CD4-positive, alpha-beta T cell treated with Interleukin-2 at 100 ng/mL for 4 hours (primary cell): Measurements from ENCODE around the gene TRAM2.

Experiments
- DNase-seq: peaks from one replicate; pipeline ENCODE4 v3.0.0-alpha.2; 2020; ENCODE audit warnings: low spot score

The TRAM2 gene

DNA sequence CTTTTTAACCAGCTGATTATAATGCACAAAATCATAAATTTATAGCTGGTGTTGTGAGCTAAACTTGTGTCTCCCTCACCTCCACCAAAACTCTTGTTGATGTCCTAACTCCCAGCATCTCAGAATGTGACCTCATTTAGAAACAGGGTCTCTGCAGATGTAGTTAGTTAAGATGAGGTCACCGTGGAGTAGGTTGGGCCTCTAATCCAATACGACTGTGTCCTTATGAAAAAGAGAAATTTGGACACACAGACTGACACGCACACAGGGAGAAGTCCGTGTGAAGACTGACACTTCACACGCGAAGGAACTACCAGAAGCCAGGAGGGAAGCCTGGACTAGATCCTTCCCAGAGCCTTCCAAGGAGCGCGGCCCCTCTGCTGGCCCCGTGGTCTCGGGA, 46.5 kb downstream of the TRAM2 start:
- no peak for DNase-seq

DNA sequence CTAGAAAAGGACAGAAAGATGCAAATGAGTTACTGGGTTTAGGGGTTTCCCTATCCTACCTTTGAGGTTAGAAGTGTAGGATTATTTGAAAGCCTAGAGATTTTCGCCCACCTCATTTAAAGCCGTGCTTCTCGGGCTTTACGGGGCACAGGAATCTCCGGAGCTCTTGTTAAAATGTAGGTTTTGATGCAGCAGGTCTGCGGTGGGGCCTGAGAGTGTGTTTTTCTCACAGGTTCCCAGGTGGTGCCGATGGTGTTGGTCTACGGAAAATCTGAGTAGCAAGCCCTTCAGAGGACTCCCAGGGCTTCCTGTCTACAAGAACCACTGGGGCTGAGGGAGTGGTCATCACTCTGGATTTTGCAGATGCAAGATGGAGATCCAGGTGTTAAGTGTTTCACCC, 47.5 kb downstream of the TRAM2 start:
- DNase-seq = no peak

DNA sequence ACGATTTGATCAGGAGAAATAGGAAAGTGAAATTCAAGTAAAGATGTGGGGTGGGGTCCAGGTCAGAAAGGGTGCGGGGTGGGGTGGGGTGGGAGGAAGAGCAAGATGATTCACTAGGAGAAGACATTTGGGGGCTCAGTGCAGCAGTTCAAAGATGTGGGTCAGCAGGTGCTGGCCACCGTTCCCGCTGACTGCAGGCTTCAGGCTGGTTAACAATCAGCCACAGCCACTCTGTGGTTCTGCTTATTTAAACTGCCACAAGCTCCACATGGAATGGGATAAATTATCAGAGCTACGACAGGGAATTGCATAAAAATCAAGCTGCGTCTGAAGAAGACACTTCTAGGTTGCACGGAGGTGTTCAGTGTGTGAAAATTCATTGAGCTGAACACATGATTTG, 49.4 kb downstream of the TRAM2 start:
- no peak for DNase-seq

DNA sequence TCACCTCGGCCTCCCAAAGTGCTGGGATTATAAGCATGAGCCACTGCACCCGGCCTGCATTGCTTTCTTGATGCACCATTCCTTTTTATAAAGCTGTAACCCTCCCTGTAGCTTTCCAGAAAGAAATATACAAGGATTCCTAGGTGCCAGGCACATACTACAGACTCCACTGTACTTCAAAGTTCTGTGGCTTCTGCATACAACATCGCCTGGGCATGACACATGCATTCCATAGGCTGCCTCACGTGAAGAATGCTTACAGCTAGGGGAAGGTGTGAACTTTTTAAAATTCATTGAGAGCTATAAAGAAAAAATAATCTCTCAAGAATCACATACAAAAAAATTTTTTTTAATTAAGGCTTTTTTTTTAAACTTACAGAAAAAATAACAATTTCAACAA, 50.2 kb downstream of the TRAM2 start:
- DNase-seq = no peak

- DNase-seq = no peak
These were observed 51.9 kb downstream of the TRAM2 start for GRCh38 chr6:52524918-52525317.

DNA sequence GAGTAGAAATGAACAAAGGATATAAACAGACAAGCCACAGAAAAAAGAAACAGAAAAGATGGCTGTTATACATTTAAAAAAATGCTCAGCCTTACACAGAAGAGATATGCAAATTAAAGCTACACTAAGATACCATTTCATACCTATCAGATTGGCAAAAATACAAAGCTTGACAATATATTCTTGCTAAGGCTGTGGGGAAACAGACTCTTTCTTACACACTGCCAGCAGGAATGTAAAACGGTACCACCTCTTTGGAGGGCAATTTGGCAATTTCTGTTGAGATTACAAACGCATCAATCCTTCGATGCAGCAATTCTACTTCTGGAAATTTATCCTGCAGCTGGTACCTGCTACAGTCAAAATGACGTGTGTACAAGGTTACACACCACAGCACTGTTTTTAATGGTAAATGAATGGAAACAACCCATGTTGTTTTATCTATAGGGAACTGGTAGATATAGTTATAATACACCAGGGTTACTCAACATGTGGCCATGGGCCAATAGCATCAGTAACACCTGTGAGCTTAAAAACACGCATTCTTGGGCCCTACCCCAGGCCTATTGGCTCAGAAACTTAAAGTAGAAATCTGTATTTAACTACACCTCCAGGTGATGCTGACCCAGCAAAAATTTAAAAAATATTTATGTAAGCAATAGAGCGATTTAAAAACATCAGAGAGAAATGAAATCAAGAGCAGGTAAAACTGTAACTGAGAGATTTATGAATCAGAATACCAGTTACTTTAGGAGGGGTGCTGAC, 53.3 kb downstream of the TRAM2 start:
- DNase-seq = no peak

DNA sequence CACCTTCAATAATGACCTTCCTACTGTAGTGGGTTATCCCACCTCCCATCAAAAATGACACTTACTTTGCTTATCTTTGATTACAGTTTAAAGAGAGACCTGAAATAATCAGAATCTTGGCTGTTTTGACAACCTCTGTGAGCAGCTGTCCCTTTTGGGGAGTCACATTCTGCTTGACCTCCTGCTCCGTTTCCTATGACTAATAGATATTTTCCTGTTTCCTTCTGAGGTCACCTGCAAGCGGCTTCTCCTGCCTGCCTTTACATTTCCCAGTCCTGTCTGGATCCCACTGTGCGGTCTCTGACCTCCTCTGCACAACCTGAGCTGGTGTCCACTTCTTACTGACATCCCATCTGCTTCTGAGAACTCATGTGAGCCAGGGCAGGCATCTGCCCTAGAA, 54.2 kb downstream of the TRAM2 start:
- no peak for DNase-seq

DNA sequence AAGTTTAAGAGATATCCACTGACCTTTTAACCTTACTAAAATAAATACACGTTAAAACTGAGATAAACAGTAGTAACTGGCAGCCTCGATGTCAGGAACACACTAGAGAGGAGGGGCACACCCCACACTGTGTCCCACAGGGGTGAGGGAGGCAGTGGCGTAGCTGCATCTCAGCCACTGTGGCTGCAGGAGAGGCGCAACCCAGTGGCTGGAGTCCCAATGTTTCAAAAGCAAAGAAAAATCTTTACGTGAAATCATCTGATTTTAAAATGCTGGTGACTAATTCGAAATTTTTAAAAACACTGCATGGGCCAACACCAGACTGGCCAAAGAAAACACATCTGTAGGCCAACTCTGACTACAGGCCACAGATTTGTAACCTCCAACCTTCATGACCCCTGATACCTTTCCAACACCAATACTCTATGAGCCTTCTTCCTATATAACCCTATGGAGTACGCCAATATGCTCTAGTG, 54.7 kb downstream of the TRAM2 start:
- no peak for DNase-seq

- no peak for DNase-seq
These were observed 57.2 kb downstream of the TRAM2 start for GRCh38 chr6:52519618-52520017.

- no peak for DNase-seq
These were observed 58.4 kb downstream of the TRAM2 start for GRCh38 chr6:52518279-52518945.

- DNase-seq = no peak
These were observed 59.2 kb downstream of the TRAM2 start for GRCh38 chr6:52517502-52518278.

DNA sequence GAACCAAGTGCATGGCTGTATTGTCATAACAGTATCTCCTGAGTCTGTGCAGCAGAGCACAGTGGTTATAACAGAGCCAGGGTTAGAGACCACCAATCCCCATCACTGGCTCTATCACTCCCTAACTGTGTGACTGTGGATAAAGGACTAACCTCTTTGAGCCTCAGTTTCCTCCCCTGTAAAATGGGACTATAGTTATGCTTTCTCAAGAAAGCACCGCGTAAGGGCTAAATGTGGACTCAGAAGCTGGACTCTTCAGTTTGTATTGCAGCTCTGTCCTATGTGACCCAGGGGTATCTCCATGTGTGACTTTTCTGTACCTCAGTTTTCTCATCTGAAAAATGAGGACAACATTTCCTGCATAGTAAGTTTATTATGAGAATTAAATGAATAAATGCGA, 59.9 kb downstream of the TRAM2 start:
- DNase-seq = no peak

- no peak for DNase-seq
These were observed 60.6 kb downstream of the TRAM2 start for GRCh38 chr6:52516269-52516668.

DNA sequence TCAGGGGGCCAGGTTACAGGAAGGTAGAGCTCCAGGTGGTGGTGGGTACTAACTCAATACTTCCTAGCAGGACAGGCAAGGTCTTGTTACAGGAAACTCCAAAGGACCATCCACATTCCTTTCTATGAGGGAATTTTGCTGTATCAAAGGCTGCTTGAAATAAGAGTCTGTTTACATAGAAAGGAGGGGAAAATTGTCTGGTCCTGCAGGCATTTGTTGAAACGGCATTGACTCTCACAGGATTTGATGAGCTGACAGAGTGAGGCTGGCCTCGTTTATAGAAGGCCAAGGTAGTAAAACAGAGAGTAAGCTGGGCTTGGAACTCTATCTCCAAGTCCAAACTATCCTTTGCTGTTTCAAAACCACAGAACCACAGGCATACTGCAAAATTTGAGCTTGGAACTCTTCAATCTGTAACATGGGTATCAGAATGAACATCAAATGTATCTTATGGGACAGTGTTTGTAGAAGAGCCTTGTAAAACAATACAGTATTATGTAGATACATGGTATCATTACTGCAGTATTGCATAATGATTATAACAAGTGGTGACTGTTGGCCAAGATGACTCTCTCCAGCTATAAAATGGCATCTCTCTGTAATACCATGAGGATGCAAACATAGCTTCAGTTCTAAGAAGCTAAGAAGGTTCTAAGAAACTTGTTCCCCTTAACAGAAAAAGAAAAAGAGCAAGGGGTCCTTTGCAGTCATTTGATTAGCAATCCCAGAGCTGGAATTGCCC, 61.5 kb downstream of the TRAM2 start:
- DNase-seq = no peak

GRCh38 chr6:52514514-52514913, 62.3 kb downstream of the TRAM2 start:
- DNase-seq = no peak

- no peak for DNase-seq
These were observed 63.0 kb downstream of the TRAM2 start for GRCh38 chr6:52513896-52514295.

GRCh38 chr6:52513464-52513863, 63.4 kb downstream of the TRAM2 start:
- DNase-seq = no peak

GRCh38 chr6:52512199-52512598, 64.7 kb downstream of the TRAM2 start:
- no peak for DNase-seq

- DNase-seq = no peak
These were observed 65.2 kb downstream of the TRAM2 start for GRCh38 chr6:52511572-52512151.

- DNase-seq = no peak
These were observed 65.7 kb downstream of the TRAM2 start for GRCh38 chr6:52511163-52511562.

GRCh38 chr6:52510213-52510562, 66.7 kb downstream of the TRAM2 start:
- DNase-seq = no peak
